H9 (cell line): ENCODE results near the gene PCNX4. TPM values are rescaled to one million over a fixed set of nuclear protein-coding genes. Genes with fewer than 3 reads are reported as not detected.

Experiments
- DNase-seq: peaks from one replicate; pipeline ENCODE4 v3.0.0-alpha.2; 2017
- H2AFZ ChIP-seq: one replicate; pipeline ENCODE4 v1.6.1; 2013; ENCODE audit warnings: mild to moderate bottlenecking, low read length, control low read depth, moderate library complexity
- H2AK5ac ChIP-seq: 2 replicates; pipeline ENCODE4 v1.6.1; 2013; ENCODE audit warnings: low read length, control low read depth, mixed read lengths; ENCODE audit not compliant: insufficient read length
- H2BK120ac ChIP-seq: one replicate; pipeline ENCODE4 v1.6.1; 2013; ENCODE audit warnings: low read depth, mild to moderate bottlenecking, low read length, control low read depth, inconsistent platforms; ENCODE audit not compliant: poor library complexity, severe bottlenecking
- H2BK12ac ChIP-seq: 2 replicates; pipeline ENCODE4 v1.6.1; 2013; ENCODE audit warnings: low read length, control low read depth, mixed read lengths, low read depth; ENCODE audit not compliant: insufficient read length
- H2BK15ac ChIP-seq: 2 replicates; pipeline ENCODE4 v1.6.1; 2013; ENCODE audit warnings: low read depth, low read length, control low read depth
- H2BK20ac ChIP-seq: one replicate; pipeline ENCODE4 v1.6.1; 2013; ENCODE audit warnings: low read depth, mild to moderate bottlenecking, low read length, control low read depth, inconsistent platforms; ENCODE audit not compliant: poor library complexity, severe bottlenecking
- H2BK5ac ChIP-seq: 2 replicates; pipeline ENCODE4 v1.6.1; 2013; ENCODE audit warnings: low read length, control low read depth, mixed read lengths; ENCODE audit not compliant: insufficient read length
- H3K14ac ChIP-seq: 2 replicates; pipeline ENCODE4 v1.6.1; 2013; ENCODE audit warnings: low read length, control low read depth; ENCODE audit not compliant: insufficient read depth
- H3K18ac ChIP-seq: 2 replicates; pipeline ENCODE4 v1.6.1; 2013; ENCODE audit warnings: low read depth, mild to moderate bottlenecking, mixed read lengths, low read length, control low read depth; ENCODE audit not compliant: insufficient read length
- H3K23ac ChIP-seq: 2 replicates; pipeline ENCODE4 v1.6.1; 2013; ENCODE audit warnings: low read length, control low read depth, mixed read lengths, low read depth; ENCODE audit not compliant: insufficient read length
- H3K23me2 ChIP-seq: 2 replicates; pipeline ENCODE4 v1.6.1; 2013; ENCODE audit warnings: low read depth, mild to moderate bottlenecking, mixed read lengths, low read length, control low read depth; ENCODE audit not compliant: insufficient read length, poor library complexity, severe bottlenecking
- H3K27ac ChIP-seq: 2 replicates; pipeline ENCODE4 v1.5.1; 2013; ENCODE audit warnings: low read length, control low read depth, mixed read lengths, low read depth; ENCODE audit not compliant: insufficient read length
- H3K27me3 ChIP-seq: 2 replicates; pipeline ENCODE4 v1.6.1; 2013; ENCODE audit warnings: low read length, control low read depth, inconsistent platforms; ENCODE audit not compliant: insufficient read depth
- H3K4ac ChIP-seq: 2 replicates; pipeline ENCODE4 v1.6.1; 2013; ENCODE audit warnings: low read depth, mild to moderate bottlenecking, control low read depth, inconsistent platforms, low read length, moderate library complexity
- H3K4me1 ChIP-seq: 2 replicates; pipeline ENCODE4 v1.6.1; 2013; ENCODE audit warnings: low read length, control low read depth, inconsistent platforms; ENCODE audit not compliant: insufficient read depth
- H3K4me2 ChIP-seq: 2 replicates; pipeline ENCODE4 v1.6.1; 2013; ENCODE audit warnings: low read length, control low read depth, mixed read lengths; ENCODE audit not compliant: insufficient read length, insufficient read depth
- H3K56ac ChIP-seq: 2 replicates; pipeline ENCODE4 v1.6.1; 2013; ENCODE audit warnings: low read depth, mild to moderate bottlenecking, mixed read lengths, low read length, control low read depth; ENCODE audit not compliant: insufficient read length
- H3K79me1 ChIP-seq: 2 replicates; pipeline ENCODE4 v1.6.1; 2013; ENCODE audit warnings: low read depth, mild to moderate bottlenecking, moderate library complexity, low read length, control low read depth, inconsistent platforms; ENCODE audit not compliant: insufficient read depth, poor library complexity, severe bottlenecking
- H3K79me2 ChIP-seq: 2 replicates; pipeline ENCODE4 v1.6.1; 2013; ENCODE audit warnings: low read length, control low read depth, inconsistent platforms; ENCODE audit not compliant: insufficient read depth
- H3K9ac ChIP-seq: 2 replicates; pipeline ENCODE4 v1.6.1; 2013; ENCODE audit warnings: low read length, control low read depth, mixed read lengths; ENCODE audit not compliant: insufficient read length; ENCODE audit errors: extremely low read depth
- H3K9me3 ChIP-seq: one replicate; pipeline ENCODE4 v1.6.1; 2013; ENCODE audit warnings: low read depth, low read length, inconsistent platforms; ENCODE audit not compliant: control insufficient read depth
- H3T11ph ChIP-seq: one replicate; pipeline ENCODE4 v1.6.1; 2013; ENCODE audit warnings: mild to moderate bottlenecking, low read length, control low read depth, inconsistent platforms
- H4K20me1 ChIP-seq: one replicate; pipeline ENCODE4 v1.6.1; 2013; ENCODE audit not compliant: control insufficient read depth, insufficient read length, insufficient read depth
- H4K5ac ChIP-seq: 2 replicates; pipeline ENCODE4 v1.6.1; 2013; ENCODE audit warnings: low read depth, mild to moderate bottlenecking, mixed read lengths, low read length, control low read depth; ENCODE audit not compliant: insufficient read length
- H4K8ac ChIP-seq: replicated peaks from 2 replicates; pipeline ENCODE4 v1.6.1; 2013; ENCODE audit warnings: low read length, control low read depth, mixed read lengths, low read depth; ENCODE audit not compliant: insufficient read length
- H4K91ac ChIP-seq: 2 replicates; pipeline ENCODE4 v1.6.1; 2013; ENCODE audit warnings: low read depth, mild to moderate bottlenecking, moderate library complexity, mixed read lengths, low read length, control low read depth; ENCODE audit not compliant: insufficient read length
- H3K27ac Mint-ChIP-seq, 3 experiments: 2 replicates in 2 of 3; 3 replicates in 1 of 3; pipeline ENCODE4 v1.8.0; 2020 to 2021; ENCODE audit warnings: mixed read lengths in 3 of 3, mild to moderate bottlenecking in 1 of 3, moderate library complexity in 1 of 3
- H3K27me3 Mint-ChIP-seq: 2 replicates; pipeline ENCODE4 v1.8.0; 2021; ENCODE audit warnings: low read depth, mild to moderate bottlenecking, moderate library complexity, mixed read lengths
- H3K36me3 Mint-ChIP-seq, 3 experiments: 2 replicates in 2 of 3; 3 replicates in 1 of 3; pipeline ENCODE4 v1.8.0; 2020 to 2021; ENCODE audit warnings: low read depth in 3 of 3, mixed read lengths in 3 of 3; ENCODE audit not compliant: insufficient read depth in 1 of 3
- H3K4me1 Mint-ChIP-seq, 2 experiments: 2 replicates each; pipeline ENCODE4 v1.8.0; 2020; ENCODE audit warnings: mixed read lengths in 2 of 2
- H3K4me3 Mint-ChIP-seq, 2 experiments: 2 replicates in 1 of 2; 3 replicates in 1 of 2; pipeline ENCODE4 v1.8.0; 2020 to 2021; ENCODE audit warnings: mild to moderate bottlenecking in 2 of 2, mixed read lengths in 2 of 2, moderate library complexity in 1 of 2
- H3K9me3 Mint-ChIP-seq, 2 experiments: 2 replicates in 1 of 2; 3 replicates in 1 of 2; pipeline ENCODE4 v1.8.0; 2020; ENCODE audit warnings: mild to moderate bottlenecking in 2 of 2, mixed read lengths in 2 of 2, moderate library complexity in 1 of 2
- WGBS: extraction: QIAGEN DNeasy Blood & Tissue Kit; methylation state at CpG from one replicate; pipeline ENCODE4 v1.1.7; 2013; ENCODE audit warnings: missing lambda C conversion rate, low lambda C conversion rate, mixed read lengths; ENCODE audit not compliant: insufficient read length; ENCODE audit errors: extremely low coverage; 5-methylcytosine and 5-hydroxymethylcytosine counted together
- total RNA-seq: library from RNA; stranded (reverse); gene quantifications from 2 replicates; pipeline ENCODE4 v1.2.1, GENCODE V29; 2021
- TF ChIP-seq, protein P1 (sequence below): fragments of 200-600 bp; sonication (generic); conservative IDR thresholded peaks from 3 replicates; pipeline ENCODE4 v1.8.0; 2021; ENCODE audit warnings: antibody characterized with exemption, mild to moderate bottlenecking

PCNX4 gene
- total RNA-seq, 1 experiment from 2014 or later, result 40.0 TPM

- no peaks in the 10 kb centered on the region for H4K20me1 ChIP-seq
- no peak overlapping the region for H3K27ac ChIP-seq
- H4K5ac ChIP-seq, result no peak overlapping the region
- TF ChIP-seq, protein P1, sequence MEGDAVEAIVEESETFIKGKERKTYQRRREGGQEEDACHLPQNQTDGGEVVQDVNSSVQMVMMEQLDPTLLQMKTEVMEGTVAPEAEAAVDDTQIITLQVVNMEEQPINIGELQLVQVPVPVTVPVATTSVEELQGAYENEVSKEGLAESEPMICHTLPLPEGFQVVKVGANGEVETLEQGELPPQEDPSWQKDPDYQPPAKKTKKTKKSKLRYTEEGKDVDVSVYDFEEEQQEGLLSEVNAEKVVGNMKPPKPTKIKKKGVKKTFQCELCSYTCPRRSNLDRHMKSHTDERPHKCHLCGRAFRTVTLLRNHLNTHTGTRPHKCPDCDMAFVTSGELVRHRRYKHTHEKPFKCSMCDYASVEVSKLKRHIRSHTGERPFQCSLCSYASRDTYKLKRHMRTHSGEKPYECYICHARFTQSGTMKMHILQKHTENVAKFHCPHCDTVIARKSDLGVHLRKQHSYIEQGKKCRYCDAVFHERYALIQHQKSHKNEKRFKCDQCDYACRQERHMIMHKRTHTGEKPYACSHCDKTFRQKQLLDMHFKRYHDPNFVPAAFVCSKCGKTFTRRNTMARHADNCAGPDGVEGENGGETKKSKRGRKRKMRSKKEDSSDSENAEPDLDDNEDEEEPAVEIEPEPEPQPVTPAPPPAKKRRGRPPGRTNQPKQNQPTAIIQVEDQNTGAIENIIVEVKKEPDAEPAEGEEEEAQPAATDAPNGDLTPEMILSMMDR, result no peak
- H3K4ac ChIP-seq, result no peak overlapping the region
- no peak overlapping the region for H3K56ac ChIP-seq
- no peak overlapping the region for H3K18ac ChIP-seq
- H3T11ph ChIP-seq, result no peak overlapping the region
- peaks cover 7% of the 10 kb centered on the region for H3K79me1 ChIP-seq
- H2BK5ac ChIP-seq, result no peak overlapping the region
- Mint-ChIP-seq H3K27ac (peak overlapping the region; percentile 80 to 99 (median 92)), H3K9me3 (no peaks in the 10 kb centered on the region; a peak in 1 of 5 replicates), H3K36me3 (peaks cover 5 to 8% (median 7%) of the 10 kb centered on the region in 3 experiments; a peak in 6 of 7 replicates), H3K4me3 (peak overlapping the region; percentile 87 to 96), H3K4me1 (peaks cover 28 to 29% of the 10 kb centered on the region in 2 experiments), H3K27me3 (no peaks in the 10 kb centered on the region)
- DNase-seq, result no peak
- H2BK15ac ChIP-seq, result no peak overlapping the region
- H2AK5ac ChIP-seq, result no peak overlapping the region
- H3K23ac ChIP-seq, result no peak overlapping the region
- no peak overlapping the region for H4K8ac ChIP-seq
- peak overlapping the region; percentile 39; the same call in 1 of the 2 replicates for H3K14ac ChIP-seq
- no peak overlapping the region for H2AFZ ChIP-seq
- no peaks in the 10 kb centered on the region for H3K27me3 ChIP-seq
- no peak overlapping the region for H2BK20ac ChIP-seq
- H2BK120ac ChIP-seq, result no peak overlapping the region
- peak overlapping the region; percentile 58 for H3K9ac ChIP-seq
- H3K23me2 ChIP-seq, result peaks cover 10% of the 10 kb centered on the region
- peaks cover 4% of the 10 kb centered on the region; the same call in 1 of the 2 replicates for H3K4me1 ChIP-seq
- H3K79me2 ChIP-seq, result peaks cover 13% of the 10 kb centered on the region; the same call in 1 of the 2 replicates
- H3K9me3 ChIP-seq, result no peaks in the 10 kb centered on the region
- WGBS, result no CpG with 5 or more reads among the region's 14 CpGs
- H4K91ac ChIP-seq, result no peak overlapping the region
- no peak overlapping the region for H2BK12ac ChIP-seq
- peak overlapping the region; percentile 88 for H3K4me2 ChIP-seq
Observed at GRCh38 chr14:60092526-60092920, 800 bp downstream of the PCNX4 start.
